NCI-H446 (cell line): ENCODE results near the gene MYO15A.
A peak's percentile ranks its signal among the peaks of the same experiment; 100 is the strongest.

Source experiments
- DNase-seq, 2 experiments: peaks; one replicate each; lab custom pipeline; 2025; lab: John Stamatoyannopoulos, UW

MYO15A gene

GRCh38 chr17:18108401-18109312, at the start of gene MYO15A:
Gene MYO15A (plus strand): TSS chr17:18108756. CDS start chr17:18118801, 10,045 bp downstream.
- no peak for DNase-seq

GRCh38 chr17:18059283-18059682, 49.3 kb upstream of the MYO15A start:
- DNase-seq: no peak

GRCh38 chr17:18064053-18064452, 44.5 kb upstream of the MYO15A start:
- no peak for DNase-seq

GRCh38 chr17:18065546-18065945, 43.0 kb upstream of the MYO15A start:
- DNase-seq: no peak

GRCh38 chr17:18066866-18067265, 41.7 kb upstream of the MYO15A start:
- no peak for DNase-seq

GRCh38 chr17:18069101-18069500, 39.5 kb upstream of the MYO15A start:
- DNase-seq: no peak

- peak in 1 of 2 experiments; percentile 34 for DNase-seq
Measured at GRCh38 chr17:18070861-18071340, 37.7 kb upstream of the MYO15A start.

GRCh38 chr17:18071751-18072150, 36.8 kb upstream of the MYO15A start:
- no peak for DNase-seq

- DNase-seq: no peak
Measured at GRCh38 chr17:18074566-18075272, 33.8 kb upstream of the MYO15A start.

GRCh38 chr17:18076936-18077335, 31.6 kb upstream of the MYO15A start:
- no peak for DNase-seq

- DNase-seq: no peak
Measured at GRCh38 chr17:18079543-18079942, 29.0 kb upstream of the MYO15A start.

GRCh38 chr17:18084256-18084655, 24.3 kb upstream of the MYO15A start:
- no peak for DNase-seq

GRCh38 chr17:18087610-18088491, 20.7 kb upstream of the MYO15A start, which contains the start of gene DRG2:
Gene DRG2 (plus strand): TSS chr17:18087948. CDS start chr17:18088024, 76 bp downstream.
- peak; percentile 54 to 93 for DNase-seq

GRCh38 chr17:18089613-18090012, 18.9 kb upstream of the MYO15A start:
- DNase-seq: no peak

GRCh38 chr17:18093616-18094408, 14.7 kb upstream of the MYO15A start:
- DNase-seq: peak; percentile 9 to 45

- DNase-seq: no peak
Measured at GRCh38 chr17:18094409-18094807, 14.1 kb upstream of the MYO15A start.

GRCh38 chr17:18099516-18099915, 9.0 kb upstream of the MYO15A start:
- DNase-seq: no peak

GRCh38 chr17:18100616-18101015, 7.9 kb upstream of the MYO15A start:
- no peak for DNase-seq

- no peak for DNase-seq
Measured at GRCh38 chr17:18101828-18102227, 6.7 kb upstream of the MYO15A start.

- DNase-seq: no peak
Measured at GRCh38 chr17:18102640-18103039, 5.9 kb upstream of the MYO15A start.

- no peak for DNase-seq
Measured at GRCh38 chr17:18105027-18105426, 3.5 kb upstream of the MYO15A start.
